A673 (cell line): ENCODE data around the gene MRPS17.

Experiments
- EZH2 ChIP-seq: fragments of 200-600 bp; sonication (generic); IDR thresholded peaks from 2 replicates; pipeline ENCODE4 v1.6.1; 2017; ENCODE audit warnings: borderline replicate concordance, low read depth, mild to moderate bottlenecking, mixed read lengths, antibody characterized with exemption, low read length; ENCODE audit not compliant: poor library complexity, severe bottlenecking
- TF ChIP-seq, protein P1 (sequence below): fragments of 300-800, 200-600 bp; sonication (generic); conservative IDR thresholded peaks from 2 replicates; pipeline ENCODE4 v1.5.1; 2017; ENCODE audit warnings: low read depth, mild to moderate bottlenecking, antibody characterized with exemption, low read length, moderate library complexity, mixed read lengths

DNA sequence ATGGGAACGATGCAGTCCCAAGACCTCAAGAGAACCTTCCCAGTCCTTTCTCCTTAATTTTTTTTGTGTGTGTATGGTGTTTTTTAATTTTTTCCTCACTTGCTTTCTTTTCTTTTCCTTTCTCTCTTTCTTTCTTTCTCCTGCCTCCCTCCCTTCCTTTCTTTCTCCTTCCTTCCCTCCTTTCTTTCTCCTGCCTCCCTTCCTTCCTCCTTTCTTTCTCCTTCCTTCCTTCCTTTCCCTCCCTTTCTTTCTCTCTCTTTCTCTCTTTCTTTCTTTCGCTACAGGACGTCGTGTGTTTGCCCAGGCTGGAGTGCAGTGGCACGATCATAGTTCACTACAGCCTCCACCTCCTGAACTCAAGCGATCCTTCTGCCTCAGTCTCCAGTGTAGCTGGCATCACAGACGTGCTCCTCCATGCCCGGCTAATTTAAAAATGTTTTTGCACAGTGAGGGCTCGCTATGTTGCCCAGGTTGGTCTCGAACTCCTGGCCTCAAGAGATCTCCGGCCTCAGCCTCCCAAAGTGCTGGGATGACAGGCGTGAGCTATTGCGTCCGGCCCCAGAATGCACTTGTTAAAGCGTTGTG lies 12.0 kb downstream of the MRPS17 start:
- TF ChIP-seq, protein P1, sequence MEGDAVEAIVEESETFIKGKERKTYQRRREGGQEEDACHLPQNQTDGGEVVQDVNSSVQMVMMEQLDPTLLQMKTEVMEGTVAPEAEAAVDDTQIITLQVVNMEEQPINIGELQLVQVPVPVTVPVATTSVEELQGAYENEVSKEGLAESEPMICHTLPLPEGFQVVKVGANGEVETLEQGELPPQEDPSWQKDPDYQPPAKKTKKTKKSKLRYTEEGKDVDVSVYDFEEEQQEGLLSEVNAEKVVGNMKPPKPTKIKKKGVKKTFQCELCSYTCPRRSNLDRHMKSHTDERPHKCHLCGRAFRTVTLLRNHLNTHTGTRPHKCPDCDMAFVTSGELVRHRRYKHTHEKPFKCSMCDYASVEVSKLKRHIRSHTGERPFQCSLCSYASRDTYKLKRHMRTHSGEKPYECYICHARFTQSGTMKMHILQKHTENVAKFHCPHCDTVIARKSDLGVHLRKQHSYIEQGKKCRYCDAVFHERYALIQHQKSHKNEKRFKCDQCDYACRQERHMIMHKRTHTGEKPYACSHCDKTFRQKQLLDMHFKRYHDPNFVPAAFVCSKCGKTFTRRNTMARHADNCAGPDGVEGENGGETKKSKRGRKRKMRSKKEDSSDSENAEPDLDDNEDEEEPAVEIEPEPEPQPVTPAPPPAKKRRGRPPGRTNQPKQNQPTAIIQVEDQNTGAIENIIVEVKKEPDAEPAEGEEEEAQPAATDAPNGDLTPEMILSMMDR: no peak
- TF ChIP-seq EZH2: no peak
